HS-5 (cell line): ENCODE data around the gene CKAP2.
A peak's percentile ranks its signal among the peaks of the same experiment; 100 is the strongest.
"Not testable (repeated sequence)": the region's sequence is repeated elsewhere in the genome, so short reads cannot be mapped to it uniquely, and the experiment has no call there.

Experiments
- DNase-seq: peaks from one replicate; pipeline ENCODE4 v3.0.0-alpha.2; 2012; ENCODE audit warnings: low read depth

The CKAP2 gene

DNA sequence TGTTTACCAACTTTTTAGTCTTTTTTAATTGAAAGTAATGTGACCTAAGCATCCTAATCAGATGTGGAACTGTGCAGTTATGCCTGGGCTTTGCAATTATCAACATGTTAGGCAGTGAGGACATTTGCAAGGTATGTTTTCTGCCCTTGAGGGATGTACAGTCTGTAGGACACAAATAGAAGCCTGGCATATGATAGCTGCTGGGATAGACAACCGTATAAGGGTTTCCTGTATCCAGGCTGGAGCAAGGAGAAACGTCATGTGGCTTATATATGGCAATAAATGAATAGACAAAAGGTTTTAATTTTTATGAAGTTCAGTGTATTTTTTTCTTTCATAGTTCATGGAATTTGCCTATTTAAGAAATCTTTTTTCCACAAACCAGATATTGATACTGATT, 2.8 kb upstream of the CKAP2 start:
- no peak for DNase-seq

GRCh38 chr13:52454459-52454819, 839 bp upstream of the CKAP2 start:
- no peak for DNase-seq

- no peak for DNase-seq
These were observed 381 bp downstream of the CKAP2 start for GRCh38 chr13:52455677-52456041.

DNA sequence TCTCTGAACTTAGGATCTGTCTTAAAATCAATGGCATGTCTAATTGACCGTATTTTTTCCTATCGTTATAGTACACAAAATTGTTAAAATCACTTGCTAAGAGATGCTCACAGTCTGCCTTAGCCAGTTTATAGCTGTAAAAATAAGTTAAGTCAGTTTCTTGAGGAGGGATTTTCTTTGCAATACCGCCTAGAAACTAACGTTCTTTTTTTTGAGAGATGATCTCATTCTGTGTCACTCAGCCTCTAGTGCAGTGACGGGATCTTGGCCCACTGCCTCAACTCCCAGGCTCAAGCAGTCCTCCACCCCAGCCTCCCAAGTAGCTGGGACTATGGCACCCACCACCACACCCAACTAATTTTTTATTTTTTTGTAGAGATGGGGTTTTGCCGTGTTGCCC, 4.4 kb downstream of the CKAP2 start:
- DNase-seq = peak; percentile 36

GRCh38 chr13:52461265-52461664, 6.0 kb downstream of the CKAP2 start:
- DNase-seq = no peak

GRCh38 chr13:52463526-52463925, 8.2 kb downstream of the CKAP2 start:
- no peak for DNase-seq

DNA sequence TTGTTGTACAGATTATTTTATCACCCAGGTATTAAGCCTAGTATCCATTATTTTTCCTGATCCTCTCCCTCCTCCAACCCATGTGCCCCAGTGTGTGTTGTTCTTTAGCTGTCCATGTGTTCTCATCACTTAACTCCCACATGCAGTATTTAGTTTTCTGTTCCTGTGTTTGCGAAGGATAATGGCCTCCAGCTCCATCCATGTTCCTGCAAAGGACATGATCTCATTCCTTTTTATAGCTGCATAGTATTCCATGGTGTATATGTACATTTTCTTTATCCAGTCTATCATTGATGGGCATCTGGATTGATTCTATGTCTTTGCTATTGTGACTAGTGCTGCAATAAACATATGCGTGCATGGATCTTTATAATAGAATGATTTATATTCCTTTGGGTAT, 13.2 kb downstream of the CKAP2 start:
- not testable (repeated sequence) for DNase-seq

GRCh38 chr13:52480677-52481428, 25.6 kb downstream of the CKAP2 start:
- DNase-seq = not testable (repeated sequence)

- DNase-seq = not testable (repeated sequence)
These were observed 31.8 kb downstream of the CKAP2 start for GRCh38 chr13:52487078-52487477.

DNA sequence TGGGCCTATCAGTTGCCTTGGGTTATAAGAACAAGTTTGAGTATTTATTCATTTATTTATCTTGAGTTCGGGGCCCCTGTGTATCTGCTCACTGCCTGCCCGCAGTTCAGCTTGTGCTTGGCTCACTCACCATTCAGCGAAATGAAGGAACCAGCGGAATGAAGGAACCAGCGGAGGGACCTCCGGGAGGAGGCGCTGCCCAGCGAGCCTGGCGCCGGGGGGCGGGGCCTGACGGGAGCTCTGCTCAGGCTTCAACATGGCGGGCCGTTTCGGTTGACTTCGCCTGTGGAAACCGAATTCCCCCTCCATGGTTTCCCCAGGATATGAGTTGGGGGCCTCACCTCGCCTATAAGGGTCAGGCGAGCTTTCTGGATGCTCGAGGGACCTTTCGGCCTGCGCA, 33.5 kb downstream of the CKAP2 start:
- DNase-seq = not testable (repeated sequence)

- DNase-seq = not testable (repeated sequence)
These were observed 35.7 kb downstream of the CKAP2 start for GRCh38 chr13:52491015-52491414.

DNA sequence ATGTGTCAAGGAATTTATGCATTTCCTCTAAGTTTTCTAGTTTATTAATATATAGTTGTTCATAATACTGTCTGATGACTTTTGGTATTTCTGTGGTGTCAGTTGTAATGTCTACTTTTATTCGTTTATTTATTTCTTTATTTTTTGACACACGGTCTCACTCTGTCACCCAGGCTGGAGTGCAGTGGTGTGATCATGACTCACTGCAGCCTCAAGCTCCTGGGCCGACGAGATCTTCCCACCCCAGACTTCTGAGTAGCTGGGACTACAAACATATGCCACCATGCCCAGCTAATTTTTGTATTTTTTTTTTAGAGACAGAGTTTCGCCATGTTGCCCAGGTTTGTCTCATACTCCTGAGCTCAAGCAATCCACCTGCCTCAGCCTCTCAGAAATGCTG, 39.0 kb downstream of the CKAP2 start:
- not testable (repeated sequence) for DNase-seq

DNA sequence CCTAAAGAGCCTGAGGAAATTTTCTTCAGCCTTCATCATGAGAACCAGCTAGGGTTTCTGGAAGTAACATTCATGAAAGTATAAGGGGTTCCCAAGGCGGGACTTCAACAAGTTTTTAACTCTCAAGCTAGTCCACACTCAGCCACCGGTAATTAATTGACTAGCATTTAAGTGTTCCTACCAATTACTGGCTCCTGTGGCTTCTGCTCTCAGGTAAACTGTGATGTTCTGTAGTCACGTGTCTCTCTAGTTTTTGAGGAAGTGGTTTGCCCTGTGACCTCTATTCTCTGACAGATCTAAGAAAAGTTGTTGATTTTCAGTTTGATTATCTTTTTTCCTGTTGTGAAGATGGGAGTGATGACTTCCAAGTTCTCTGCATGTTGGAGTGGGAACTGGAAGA, 42.7 kb downstream of the CKAP2 start:
- not testable (repeated sequence) for DNase-seq

DNA sequence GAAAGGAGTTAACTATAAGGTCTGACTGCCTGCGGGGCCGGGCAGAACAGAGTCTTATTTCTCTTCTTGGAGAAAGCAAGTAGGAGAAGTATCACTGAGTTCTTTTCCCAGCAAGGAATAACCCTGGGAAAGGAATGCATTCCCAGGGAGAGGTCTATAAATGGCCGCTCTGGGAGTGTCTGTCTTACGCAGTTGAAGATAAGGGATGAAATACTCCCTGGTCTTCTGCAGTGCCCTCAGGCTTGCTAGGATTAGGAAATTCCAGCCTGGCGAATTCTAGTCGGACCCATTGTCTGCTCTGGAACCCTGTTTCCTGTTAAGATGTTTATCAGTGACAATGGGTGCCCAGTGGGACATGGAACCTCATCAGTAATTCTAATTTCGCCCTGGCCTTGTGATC, 47.0 kb downstream of the CKAP2 start:
- not testable (repeated sequence) for DNase-seq

- DNase-seq = not testable (repeated sequence)
These were observed 50.6 kb downstream of the CKAP2 start for GRCh38 chr13:52505843-52506242.

DNA sequence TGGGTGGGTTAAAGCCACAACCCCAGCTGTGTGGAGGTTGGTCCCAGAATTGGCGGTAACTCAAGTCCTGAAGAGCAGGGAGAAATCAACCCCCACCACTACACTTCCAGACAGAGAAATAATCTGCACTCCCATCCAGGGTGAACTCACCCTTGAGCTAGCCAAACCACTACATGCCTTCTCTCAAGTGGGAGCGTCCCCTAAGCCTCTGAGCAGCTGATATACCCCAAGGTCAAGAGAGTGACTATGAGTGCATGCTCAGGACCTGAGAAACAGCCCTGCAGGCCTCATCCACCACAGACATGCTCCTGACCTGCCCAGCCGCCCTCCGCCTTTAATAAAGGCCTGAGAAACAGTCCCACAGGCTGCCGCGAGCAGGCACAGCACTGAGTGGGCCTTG, 54.3 kb downstream of the CKAP2 start:
- not testable (repeated sequence) for DNase-seq

DNA sequence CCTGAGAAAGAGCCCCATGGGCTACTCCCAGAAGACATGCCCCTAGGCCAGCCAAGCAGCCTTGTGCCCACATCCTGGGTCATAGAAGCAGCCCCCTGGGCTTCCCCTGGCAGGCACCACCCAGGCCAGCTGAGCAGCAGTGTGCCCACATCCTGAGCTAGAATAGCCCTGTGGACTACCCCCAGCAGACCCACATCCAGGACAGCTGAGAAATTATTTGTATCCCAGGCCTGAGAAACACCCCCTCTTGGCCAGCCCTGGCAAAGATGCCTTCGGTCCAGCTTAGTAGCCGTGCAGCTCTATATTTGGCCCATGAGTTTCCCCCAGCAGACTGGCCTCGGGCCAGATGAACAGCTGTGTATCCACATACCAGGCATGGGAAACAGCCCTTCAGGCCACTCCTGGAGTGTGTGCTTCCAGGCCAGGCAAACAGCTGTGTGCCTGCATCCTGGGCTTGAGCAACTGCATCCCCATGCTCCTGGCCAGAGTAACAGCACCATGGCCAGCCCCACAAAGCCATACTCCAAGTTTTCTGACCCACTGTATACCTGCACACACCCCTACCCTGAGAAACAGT, 55.0 kb downstream of the CKAP2 start:
- not testable (repeated sequence) for DNase-seq

DNA sequence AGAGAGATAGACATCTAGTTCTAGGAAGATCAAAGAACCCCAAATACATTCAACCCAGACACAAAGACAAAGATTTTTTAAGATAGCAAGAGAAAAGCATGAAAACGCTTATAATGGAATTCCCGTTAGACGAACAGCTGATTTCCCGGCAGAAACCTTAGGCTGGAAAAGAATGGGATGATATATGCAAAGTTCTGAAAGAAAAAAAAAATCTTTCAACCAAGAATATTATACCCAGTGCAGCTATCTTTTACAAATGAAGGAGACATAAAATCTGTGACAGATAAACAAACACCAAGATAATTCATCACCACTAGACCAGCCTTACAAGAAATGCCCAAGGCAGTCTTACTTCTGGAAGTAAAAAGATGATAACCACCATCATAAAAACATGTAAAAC, 56.3 kb downstream of the CKAP2 start:
- DNase-seq = not testable (repeated sequence)

GRCh38 chr13:52513957-52514596, 58.8 kb downstream of the CKAP2 start:
- DNase-seq = peak; percentile 0

- DNase-seq = not testable (repeated sequence)
These were observed 68.0 kb downstream of the CKAP2 start for GRCh38 chr13:52523323-52523722.
